GM18526 (cell line): ENCODE measurements around the gene TMEM209.

Experiments
- POLR2A ChIP-seq: IDR thresholded peaks from 3 replicates; pipeline ENCODE4 v1.6.1; 2011; ENCODE audit not compliant: insufficient read length; ENCODE audit errors: extremely low read depth

TMEM209 gene

GRCh38 chr7:130149281-130150139 lies 55.7 kb downstream of the TMEM209 start:
- TF ChIP-seq POLR2A: no peak

GRCh38 chr7:130148561-130148960 lies 56.6 kb downstream of the TMEM209 start:
- TF ChIP-seq POLR2A: no peak

- TF ChIP-seq POLR2A: no peak
These were observed 57.4 kb downstream of the TMEM209 start for GRCh38 chr7:130147710-130148325.

GRCh38 chr7:130146693-130147405 lies 58.4 kb downstream of the TMEM209 start:
- no peak for TF ChIP-seq POLR2A

- no peak for TF ChIP-seq POLR2A
These were observed 59.6 kb downstream of the TMEM209 start for GRCh38 chr7:130145424-130146100.

GRCh38 chr7:130144312-130145171 lies 60.7 kb downstream of the TMEM209 start:
- no peak for TF ChIP-seq POLR2A

GRCh38 chr7:130143986-130144311 lies 61.3 kb downstream of the TMEM209 start:
- TF ChIP-seq POLR2A: no peak

GRCh38 chr7:130143334-130143732 lies 61.9 kb downstream of the TMEM209 start:
- TF ChIP-seq POLR2A: no peak

GRCh38 chr7:130142654-130143333 lies 62.4 kb downstream of the TMEM209 start:
- TF ChIP-seq POLR2A: no peak

- no peak for TF ChIP-seq POLR2A
These were observed 63.1 kb downstream of the TMEM209 start for GRCh38 chr7:130141884-130142653.

- TF ChIP-seq POLR2A: peak; percentile 62
These were observed 63.9 kb downstream of the TMEM209 start for GRCh38 chr7:130141161-130141883.

GRCh38 chr7:130140551-130141160 lies 64.5 kb downstream of the TMEM209 start:
- no peak for TF ChIP-seq POLR2A
